ENCODE measurements around the gene DNASE1L1.

GRCh38 chrX:154419189-154419588 is 10.1 kb upstream of the DNASE1L1 start:
- TF ChIP-seq CTCF (IDR thresholded peaks at IDR 0.05) (no peak), POLR2AphosphoS5 (IDR thresholded peaks at IDR 0.05) (no peak), POLR2A (IDR thresholded peaks at IDR 0.05) (no peak)

Data from transverse colon (tissue), 4 donors.